Measurements from ENCODE around the gene STRIT1.

- TF ChIP-seq CTCF (IDR thresholded peaks at IDR 0.05) (no peak), EZH2 (IDR thresholded peaks at IDR 0.05; ENCODE audit: borderline replicate concordance, insufficient read depth, low read depth, low read length, poor library complexity, severe bottlenecking) (no peak)
These were observed 37.6 kb upstream of the STRIT1 start for GRCh38 chr3:155331078-155331477.

Measured in B cell (primary cell).